ENCODE measurements around the gene CACNA2D2. TPM values are rescaled to one million over a fixed set of nuclear protein-coding genes. Genes with fewer than 3 reads are reported as not detected.
A peak's percentile ranks its signal among the peaks of the same experiment; 100 is the strongest.

Gene CACNA2D2
- total RNA-seq, 1 donor from 2014 or later, result 4.3 TPM

- Histone ChIP-seq H3K79me2 (ENCODE audit: low read depth) (no peaks in the 10 kb centered on the region), H3K9me3 (ENCODE audit: low read depth) (no peaks in the 10 kb centered on the region), H2AFZ (replicated peaks) (no peak overlapping the region), H3K4me3 (no peak overlapping the region), H3K4me1 (peaks cover under 1% of the 10 kb centered on the region), H3K27ac (no peak overlapping the region), H3K36me3 (no peaks in the 10 kb centered on the region), H3K9ac (no peak overlapping the region), H3F3A (ENCODE audit: low read depth) (no peaks in the 10 kb centered on the region), H4K20me1 (ENCODE audit: low read depth) (peaks cover 41% of the 10 kb centered on the region), H3K4me2 (no peak overlapping the region), H3K27me3 (no peaks in the 10 kb centered on the region)
- no peaks in the 10 kb centered on the region for H3K36me3 Mint-ChIP-seq
- H3K4me3 Mint-ChIP-seq, result no peak overlapping the region
- no peak overlapping the region for H3K27ac Mint-ChIP-seq
- DNase-seq (ENCODE audit: low spot score), result no peak
- H3K4me1 Mint-ChIP-seq, result peaks cover 2% of the 10 kb centered on the region
- H3K27me3 Mint-ChIP-seq (ENCODE audit: insufficient read depth, low read depth), result peaks cover 15% of the 10 kb centered on the region
- no peaks in the 10 kb centered on the region for H3K9me3 Mint-ChIP-seq
- TF ChIP-seq CTCF (IDR thresholded peaks at IDR 0.05), result no peak
- TF ChIP-seq EZH2phosphoT487 (IDR thresholded peaks at IDR 0.05), result no peak
- no peak for TF ChIP-seq EZH2 (IDR thresholded peaks at IDR 0.05)
Observed at GRCh38 chr3:50401978-50402595, 101.3 kb downstream of the CACNA2D2 start.

- no peak overlapping the region for H3K4me3 Mint-ChIP-seq
- Histone ChIP-seq H3K36me3 (no peaks in the 10 kb centered on the region), H3K27ac (no peak overlapping the region), H3K9ac (no peak overlapping the region), H4K20me1 (ENCODE audit: low read depth) (no peaks in the 10 kb centered on the region), H3K4me1 (peaks cover 4% of the 10 kb centered on the region), H3K27me3 (no peaks in the 10 kb centered on the region), H3F3A (ENCODE audit: low read depth) (no peaks in the 10 kb centered on the region), H3K9me3 (ENCODE audit: low read depth) (no peaks in the 10 kb centered on the region), H3K79me2 (ENCODE audit: low read depth) (no peaks in the 10 kb centered on the region), H3K4me2 (no peak overlapping the region), H2AFZ (replicated peaks) (no peak overlapping the region), H3K4me3 (no peak overlapping the region)
- H3K36me3 Mint-ChIP-seq, result no peaks in the 10 kb centered on the region
- H3K27ac Mint-ChIP-seq, result peak overlapping the region; percentile 80
- H3K27me3 Mint-ChIP-seq (ENCODE audit: insufficient read depth, low read depth), result peaks cover 6% of the 10 kb centered on the region
- no peak for TF ChIP-seq CTCF (IDR thresholded peaks at IDR 0.05)
- no peak for TF ChIP-seq EZH2 (IDR thresholded peaks at IDR 0.05)
- no peak for TF ChIP-seq EZH2phosphoT487 (IDR thresholded peaks at IDR 0.05)
- H3K4me1 Mint-ChIP-seq, result peaks cover 9% of the 10 kb centered on the region
- DNase-seq (ENCODE audit: low spot score), result no peak
- H3K9me3 Mint-ChIP-seq, result no peaks in the 10 kb centered on the region
Observed at GRCh38 chr3:50396502-50396901, 106.9 kb downstream of the CACNA2D2 start.

GRCh38 chr3:50395070-50395860 is 108.2 kb downstream of the CACNA2D2 start:
- DNase-seq (ENCODE audit: low spot score), result no peak
- Mint-ChIP-seq H3K27ac (no peak overlapping the region), H3K36me3 (no peaks in the 10 kb centered on the region), H3K4me1 (peaks cover 9% of the 10 kb centered on the region), H3K9me3 (no peaks in the 10 kb centered on the region), H3K4me3 (no peak overlapping the region), H3K27me3 (ENCODE audit: insufficient read depth, low read depth) (peaks cover 8% of the 10 kb centered on the region)
- Histone ChIP-seq H3K27me3 (no peaks in the 10 kb centered on the region), H3K4me1 (peaks cover 4% of the 10 kb centered on the region), H3K79me2 (ENCODE audit: low read depth) (no peaks in the 10 kb centered on the region), H2AFZ (replicated peaks) (no peak overlapping the region), H3K4me2 (no peak overlapping the region), H3K4me3 (no peak overlapping the region), H4K20me1 (ENCODE audit: low read depth) (no peaks in the 10 kb centered on the region), H3K9ac (no peak overlapping the region), H3F3A (ENCODE audit: low read depth) (no peaks in the 10 kb centered on the region), H3K27ac (no peak overlapping the region), H3K36me3 (no peaks in the 10 kb centered on the region), H3K9me3 (ENCODE audit: low read depth) (no peaks in the 10 kb centered on the region)
- TF ChIP-seq EZH2phosphoT487 (IDR thresholded peaks at IDR 0.05) (no peak), EZH2 (IDR thresholded peaks at IDR 0.05) (no peak), CTCF (IDR thresholded peaks at IDR 0.05) (no peak)

Measured in neural progenitor cell (in vitro differentiated cells).